Testis (tissue), 3 donors: ENCODE data around the gene PPEF1. TPM values are rescaled to one million over a fixed set of nuclear protein-coding genes. Genes with fewer than 3 reads are reported as not detected.
A peak's percentile ranks its signal among the peaks of the same experiment; 100 is the strongest.

Experiments
- DNase-seq: peaks from one replicate; pipeline ENCODE4 v3.0.0-alpha.2; 2019
- H3K27ac ChIP-seq, 2 donors: fragments of 200-600 bp; sonication (generic); one replicate each; pipeline ENCODE4 v1.5.1; 2019
- H3K27me3 ChIP-seq: fragments of 200-600 bp; sonication (generic); one replicate; pipeline ENCODE4 v1.5.1; 2019
- H3K36me3 ChIP-seq: fragments of 200-600 bp; sonication (generic); one replicate; pipeline ENCODE4 v1.5.1; 2017; ENCODE audit warnings: low read depth; ENCODE audit errors: missing control alignments
- H3K4me1 ChIP-seq: fragments of 200-600 bp; sonication (generic); one replicate; pipeline ENCODE4 v1.5.1; 2019
- H3K4me3 ChIP-seq, 2 donors: fragments of 200-600 bp; sonication (generic); one replicate each; pipeline ENCODE4 v1.5.1; 2017 to 2019
- H3K9me3 ChIP-seq: fragments of 200-600 bp; sonication (generic); one replicate; pipeline ENCODE4 v1.5.1; 2017
- POLR2A ChIP-seq: fragments of 450-650 bp; IDR thresholded peaks from one replicate; pipeline ENCODE4 v1.6.1; 2017; ENCODE audit warnings: antibody characterized with exemption, mild to moderate bottlenecking, moderate library complexity
- WGBS, 2 donors: methylation state at CpG; one replicate each; pipeline ENCODE4 v1.1.5; 2018; 5-methylcytosine and 5-hydroxymethylcytosine counted together
- intact Hi-C: fragments of 100-400 bp; cut with DNase I; formaldehyde crosslinking; loops from one replicate; pipeline ENCODE4 v1.15.1; 2023; ENCODE audit warnings: low total_unique reads
- polyA plus RNA-seq: library from polyadenylated mRNA; stranded (reverse); fragments of 350-450 nt; fragmentation: Illumina TruSeq; extraction: RNeasy Lipid Tissue Mini Kit (QIAGEN cat#74804); gene quantifications from one replicate; pipeline ENCODE4 v1.2.3, GENCODE V29; 2014; ENCODE audit warnings: low read depth, low replicate concordance; ENCODE audit not compliant: insufficient read depth
- total RNA-seq, 2 donors: library from RNA; depleted of rRNA; stranded (reverse); fragments of >200 nt; gene quantifications; one replicate each; pipeline ENCODE4 v1.2.3, GENCODE V29; 2016
- TF ChIP-seq, protein P1 (sequence below), 3 experiments: fragments of 450-650 bp in 2 of 3; fragments of 200-600 bp in 1 of 3; sonication (generic) in 1 of 3; IDR thresholded peaks; one replicate each; pipeline ENCODE4 v1.5.1; 2016 to 2019; ENCODE audit warnings: antibody characterized with exemption in 3 of 3, mild to moderate bottlenecking in 2 of 3, moderate library complexity in 1 of 3

Gene PPEF1
- total and polyA plus RNA-seq, 3 donors from 2014 or later: 11.6 to 29.3 (median 24.6) TPM

GRCh38 chrX:18676050-18676449 lies 31.4 kb upstream of the PPEF1 start:
- DNase-seq: no peak
- Histone ChIP-seq H3K36me3 (no peaks in the 10 kb centered on the region), H3K9me3 (no peaks in the 10 kb centered on the region), H3K4me3 (no peak overlapping the region), H3K27ac (no peak overlapping the region), H3K27me3 (no peaks in the 10 kb centered on the region), H3K4me1 (no peaks in the 10 kb centered on the region)
- intact Hi-C loops: no loop called here
- TF ChIP-seq, protein P1, sequence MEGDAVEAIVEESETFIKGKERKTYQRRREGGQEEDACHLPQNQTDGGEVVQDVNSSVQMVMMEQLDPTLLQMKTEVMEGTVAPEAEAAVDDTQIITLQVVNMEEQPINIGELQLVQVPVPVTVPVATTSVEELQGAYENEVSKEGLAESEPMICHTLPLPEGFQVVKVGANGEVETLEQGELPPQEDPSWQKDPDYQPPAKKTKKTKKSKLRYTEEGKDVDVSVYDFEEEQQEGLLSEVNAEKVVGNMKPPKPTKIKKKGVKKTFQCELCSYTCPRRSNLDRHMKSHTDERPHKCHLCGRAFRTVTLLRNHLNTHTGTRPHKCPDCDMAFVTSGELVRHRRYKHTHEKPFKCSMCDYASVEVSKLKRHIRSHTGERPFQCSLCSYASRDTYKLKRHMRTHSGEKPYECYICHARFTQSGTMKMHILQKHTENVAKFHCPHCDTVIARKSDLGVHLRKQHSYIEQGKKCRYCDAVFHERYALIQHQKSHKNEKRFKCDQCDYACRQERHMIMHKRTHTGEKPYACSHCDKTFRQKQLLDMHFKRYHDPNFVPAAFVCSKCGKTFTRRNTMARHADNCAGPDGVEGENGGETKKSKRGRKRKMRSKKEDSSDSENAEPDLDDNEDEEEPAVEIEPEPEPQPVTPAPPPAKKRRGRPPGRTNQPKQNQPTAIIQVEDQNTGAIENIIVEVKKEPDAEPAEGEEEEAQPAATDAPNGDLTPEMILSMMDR (IDR thresholded peaks at IDR 0.05): no peak
- no peak for TF ChIP-seq POLR2A
- WGBS, 2 donors: 45 to 64% methylated on average over 6 to 10 of the region's 10 CpGs

- intact Hi-C loops: no loop called here
- H3K36me3 ChIP-seq: no peaks in the 10 kb centered on the region
- no peak overlapping the region for H3K27ac ChIP-seq
- H3K27me3 ChIP-seq: no peaks in the 10 kb centered on the region
- WGBS, 2 donors: 39 to 60% methylated on average over 9 to 11 of the region's 11 CpGs
- H3K4me3 ChIP-seq: no peak overlapping the region
- no peaks in the 10 kb centered on the region for H3K4me1 ChIP-seq
- TF ChIP-seq, protein P1 (IDR thresholded peaks at IDR 0.05): peak in 1 of 3 experiments; percentile 23
- no peak for TF ChIP-seq POLR2A
- DNase-seq: peak; percentile 15
- H3K9me3 ChIP-seq: no peaks in the 10 kb centered on the region
Measured at GRCh38 chrX:18676470-18676869, 31.0 kb upstream of the PPEF1 start.

DNA sequence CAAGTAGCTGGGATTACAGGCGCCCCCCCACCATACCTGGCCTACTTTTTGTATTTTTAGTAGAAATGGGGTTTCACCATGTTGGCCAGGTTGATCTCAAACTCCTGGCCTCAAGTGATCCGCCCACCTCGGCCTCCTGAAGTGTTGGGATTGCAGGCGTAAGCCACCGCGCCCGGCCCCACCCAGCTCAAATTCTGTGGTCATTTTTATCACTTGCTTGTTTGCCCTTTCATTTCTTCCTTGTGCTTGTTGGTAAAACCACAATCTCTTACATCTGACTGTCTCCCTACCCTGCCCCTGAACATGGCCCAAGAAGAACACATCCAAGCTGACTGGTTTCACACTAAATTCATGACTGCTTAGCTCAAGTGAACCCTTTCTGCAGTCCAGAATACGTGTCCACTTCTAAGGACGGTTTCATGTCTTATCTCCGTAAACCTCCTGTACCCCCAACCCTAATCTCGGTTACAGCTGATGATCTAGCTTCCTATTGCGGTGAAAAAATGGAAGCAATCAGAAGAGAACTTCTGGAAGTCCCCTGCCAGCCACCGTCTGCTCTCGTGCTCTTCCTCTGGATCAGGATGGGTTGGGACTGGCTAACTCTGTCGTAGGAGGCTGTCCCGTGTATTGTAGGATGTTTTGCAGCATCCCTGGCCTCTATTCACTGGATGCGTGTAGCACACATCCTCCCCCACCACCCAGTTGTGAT lies 30.1 kb upstream of the PPEF1 start:
- H3K4me3 ChIP-seq: no peak overlapping the region
- 84 to 85% methylated on average over 10 to 17 of the region's 17 CpGs for WGBS, 2 donors
- no peaks in the 10 kb centered on the region for H3K27me3 ChIP-seq
- H3K4me1 ChIP-seq: no peaks in the 10 kb centered on the region
- no peak overlapping the region for H3K27ac ChIP-seq
- TF ChIP-seq, protein P1 (IDR thresholded peaks at IDR 0.05): no peak
- TF ChIP-seq POLR2A: no peak
- H3K9me3 ChIP-seq: no peaks in the 10 kb centered on the region
- DNase-seq: no peak
- intact Hi-C loops: no loop called here
- no peaks in the 10 kb centered on the region for H3K36me3 ChIP-seq

DNA sequence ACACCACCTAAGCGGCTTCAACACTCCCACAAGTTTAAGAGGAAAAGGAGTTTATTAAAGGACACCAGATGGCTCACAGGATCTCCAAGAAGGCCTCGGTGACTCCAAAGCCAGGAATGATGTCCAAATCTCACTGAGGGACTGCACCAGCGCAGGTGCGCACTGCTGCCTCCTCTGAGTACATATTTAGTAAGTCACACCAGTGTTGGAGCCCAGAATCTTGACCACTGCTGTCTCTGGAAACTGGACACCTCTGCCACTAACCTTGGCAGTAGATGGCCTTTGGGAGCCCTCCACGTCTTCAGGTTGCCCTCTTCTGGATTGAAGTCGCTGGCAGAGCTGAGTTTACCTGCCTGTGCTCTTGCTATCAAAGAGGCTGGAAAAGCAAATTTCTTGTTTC lies 25.4 kb upstream of the PPEF1 start:
- no peak for DNase-seq
- intact Hi-C loops: no loop called here
- Histone ChIP-seq H3K36me3 (no peaks in the 10 kb centered on the region), H3K9me3 (no peaks in the 10 kb centered on the region), H3K27me3 (no peaks in the 10 kb centered on the region), H3K4me1 (no peaks in the 10 kb centered on the region), H3K27ac (no peak overlapping the region), H3K4me3 (no peak overlapping the region)
- TF ChIP-seq, protein P1 (IDR thresholded peaks at IDR 0.05): no peak
- TF ChIP-seq POLR2A: no peak
- 86 to 92% methylated on average over 6 of the region's 6 CpGs for whole genome bisulfite sequencing, 2 donors

DNA sequence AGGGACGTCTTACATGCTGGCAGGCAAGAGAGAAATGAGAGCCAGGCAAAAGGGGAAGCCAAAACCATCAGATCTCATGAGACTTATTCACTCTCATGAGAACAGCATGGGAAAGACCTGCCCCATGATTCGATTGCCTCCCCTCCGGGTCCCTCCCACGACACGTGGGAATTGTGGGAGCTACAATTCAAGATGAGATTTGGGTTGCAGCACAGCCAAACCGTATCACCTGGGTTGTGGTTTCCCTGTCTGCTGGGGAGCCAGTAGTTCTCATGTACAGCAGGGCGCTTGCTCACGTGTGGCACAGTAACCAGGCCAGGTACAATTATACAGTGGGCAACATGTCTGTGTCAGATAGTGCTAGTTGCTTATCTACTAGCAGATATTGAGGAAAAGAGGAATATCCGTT lies 24.5 kb upstream of the PPEF1 start:
- Histone ChIP-seq H3K4me3 (no peak overlapping the region), H3K4me1 (no peaks in the 10 kb centered on the region), H3K9me3 (no peaks in the 10 kb centered on the region), H3K27me3 (no peaks in the 10 kb centered on the region), H3K27ac (no peak overlapping the region), H3K36me3 (no peaks in the 10 kb centered on the region)
- intact Hi-C loops: no loop called here
- no peak for DNase-seq
- WGBS, 2 donors: 84 to 85% methylated on average over 9 of the region's 9 CpGs
- TF ChIP-seq POLR2A: no peak
- TF ChIP-seq, protein P1 (IDR thresholded peaks at IDR 0.05): no peak
